HG02610 (cell line): ENCODE measurements around the gene NUP43.
"Not testable (repeated sequence)": the region's sequence is repeated elsewhere in the genome, so short reads cannot be mapped to it uniquely, and the experiment has no call there.

Experiments used
- ATAC-seq: cut with Tn5 transposase; IDR thresholded peaks from one replicate; pipeline ENCODE4 v1.9.1; 2021; ENCODE audit warnings: mild to moderate bottlenecking, moderate library complexity; ENCODE audit not compliant: unreplicated experiment

Gene NUP43

GRCh38 chr6:149698175-149698574 lies 48.2 kb downstream of the NUP43 start:
- no peak for ATAC-seq

- no peak for ATAC-seq
Observed at GRCh38 chr6:149696901-149697300, 49.4 kb downstream of the NUP43 start.

- ATAC-seq, result no peak
Observed at GRCh38 chr6:149694921-149695320, 51.4 kb downstream of the NUP43 start.

- no peak for ATAC-seq
Observed at GRCh38 chr6:149691201-149691600, 55.1 kb downstream of the NUP43 start.

- ATAC-seq, result no peak
Observed at GRCh38 chr6:149686230-149686629, 60.1 kb downstream of the NUP43 start.

GRCh38 chr6:149683256-149683859 lies 63.0 kb downstream of the NUP43 start:
- ATAC-seq, result no peak

GRCh38 chr6:149681845-149682244 lies 64.5 kb downstream of the NUP43 start:
- not testable (repeated sequence) for ATAC-seq

- no peak for ATAC-seq
Observed at GRCh38 chr6:149681209-149681608, 65.1 kb downstream of the NUP43 start.

- peak; percentile 74 for ATAC-seq
Observed at GRCh38 chr6:149680503-149680902, 65.8 kb downstream of the NUP43 start.
